NCI-H2171 treated with DMSO at 0.1 percent for 48 hours (cell line): Measurements from ENCODE around the gene CENPL.
"Not testable (repeated sequence)": the region's sequence is repeated elsewhere in the genome, so short reads cannot be mapped to it uniquely, and the experiment has no call there.

ENCODE experiments used
- DNase-seq: peaks from one replicate; lab custom pipeline; 2025; lab: John Stamatoyannopoulos, UW

Gene CENPL

GRCh38 chr1:173824315-173825081, at the start of gene CENPL, which contains the start of gene DARS2:
TSS of gene CENPL (minus strand) at chr1:173824883. CDS start at chr1:173811299, 13,584 bp downstream.
TSS of gene DARS2 (plus strand) at chr1:173824673. CDS start at chr1:173825230, 557 bp downstream.
- DNase-seq, result peak; percentile 98

- DNase-seq, result no peak
Observed at GRCh38 chr1:173871500-173871899, 46.8 kb upstream of the CENPL start.

- no peak for DNase-seq
Observed at GRCh38 chr1:173871091-173871490, 46.4 kb upstream of the CENPL start.

- DNase-seq, result no peak
Observed at GRCh38 chr1:173870252-173871075, 45.8 kb upstream of the CENPL start.

DNA sequence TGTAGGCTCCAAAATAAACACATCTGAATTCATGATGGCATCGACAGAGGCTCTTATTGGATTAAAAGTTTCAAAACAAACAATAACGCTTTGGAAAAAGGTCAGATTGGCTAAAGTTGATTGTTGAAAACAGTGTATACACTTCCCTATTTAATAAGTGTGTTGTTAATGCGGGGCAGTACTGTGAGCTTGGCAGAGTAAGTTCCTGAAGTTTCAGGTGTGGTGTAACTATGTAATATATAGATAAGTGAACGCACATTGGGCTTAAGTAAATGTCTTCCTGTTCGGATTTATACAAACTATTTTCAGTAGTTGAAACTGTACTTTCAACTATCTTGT, 44.3 kb upstream of the CENPL start:
- DNase-seq, result no peak

GRCh38 chr1:173868266-173869020, 43.8 kb upstream of the CENPL start, which contains the start of gene ZBTB37:
TSS of gene ZBTB37 (plus strand) at chr1:173868380. CDS start at chr1:173870226, 1,846 bp downstream.
- DNase-seq, result peak; percentile 95

DNA sequence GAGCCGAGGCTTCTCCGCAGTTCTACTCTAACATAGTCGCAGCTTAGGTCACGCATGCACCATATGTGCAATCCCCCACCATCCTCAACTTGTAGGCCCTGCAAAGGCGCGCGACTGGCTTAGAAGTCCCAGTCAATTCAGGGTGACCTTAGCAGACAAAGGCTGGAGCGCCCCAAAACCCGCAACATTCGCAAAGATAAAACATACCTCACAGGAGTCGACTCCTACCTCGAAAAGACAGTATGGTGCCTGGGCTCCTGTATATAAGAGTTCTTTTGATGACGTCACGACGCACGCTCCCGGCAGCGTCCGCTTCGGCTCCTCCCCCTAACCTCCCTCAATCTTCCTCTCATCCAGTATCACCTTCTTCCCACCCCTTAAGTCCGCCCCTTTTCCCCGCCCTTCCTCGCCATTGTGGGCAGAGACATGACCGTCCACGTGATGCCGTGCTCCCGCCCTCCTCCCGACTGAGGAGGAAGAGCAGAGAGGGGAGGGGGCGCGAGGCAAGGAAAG, 43.1 kb upstream of the CENPL start, which contains the start of gene GAS5:
TSS of gene GAS5 (minus strand) at position 237 of the 513 bp plus-strand sequence.
- DNase-seq, result peak; percentile 99

GRCh38 chr1:173867141-173867752, 42.6 kb upstream of the CENPL start:
- no peak for DNase-seq

- DNase-seq, result no peak
Observed at GRCh38 chr1:173866413-173867115, 41.9 kb upstream of the CENPL start.

GRCh38 chr1:173865468-173866164, 40.9 kb upstream of the CENPL start:
- DNase-seq, result no peak

DNA sequence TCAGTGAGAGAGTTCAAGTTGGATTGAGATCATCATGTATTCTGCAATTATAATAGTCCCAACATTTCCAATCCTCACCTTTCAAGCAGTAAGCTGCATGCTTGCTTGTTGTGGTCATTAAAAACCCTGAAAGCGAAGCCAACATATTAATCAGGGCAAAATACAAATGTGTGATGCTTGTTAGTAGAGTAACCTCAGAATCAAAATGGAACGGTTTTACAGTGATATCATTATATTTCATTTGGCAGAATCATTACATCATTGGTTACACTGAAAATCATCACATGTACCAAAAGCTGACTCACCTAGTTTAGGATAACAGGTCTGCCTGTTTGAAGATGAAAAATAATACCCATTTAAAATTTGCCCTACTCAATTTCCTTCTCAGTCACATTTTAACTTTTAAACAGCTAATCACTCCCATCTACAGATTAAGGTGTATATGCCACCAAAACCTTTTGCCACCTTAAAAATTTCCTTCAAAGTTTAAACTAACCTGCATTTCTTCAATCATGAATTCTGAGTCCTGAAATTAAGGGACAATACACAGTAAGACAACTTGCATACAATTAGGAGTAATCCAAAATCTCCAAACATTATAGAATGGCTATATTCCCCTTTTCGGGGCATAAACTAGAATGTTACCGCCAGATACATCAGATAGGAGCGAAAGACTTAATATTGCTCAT, 39.6 kb upstream of the CENPL start:
- DNase-seq, result no peak

DNA sequence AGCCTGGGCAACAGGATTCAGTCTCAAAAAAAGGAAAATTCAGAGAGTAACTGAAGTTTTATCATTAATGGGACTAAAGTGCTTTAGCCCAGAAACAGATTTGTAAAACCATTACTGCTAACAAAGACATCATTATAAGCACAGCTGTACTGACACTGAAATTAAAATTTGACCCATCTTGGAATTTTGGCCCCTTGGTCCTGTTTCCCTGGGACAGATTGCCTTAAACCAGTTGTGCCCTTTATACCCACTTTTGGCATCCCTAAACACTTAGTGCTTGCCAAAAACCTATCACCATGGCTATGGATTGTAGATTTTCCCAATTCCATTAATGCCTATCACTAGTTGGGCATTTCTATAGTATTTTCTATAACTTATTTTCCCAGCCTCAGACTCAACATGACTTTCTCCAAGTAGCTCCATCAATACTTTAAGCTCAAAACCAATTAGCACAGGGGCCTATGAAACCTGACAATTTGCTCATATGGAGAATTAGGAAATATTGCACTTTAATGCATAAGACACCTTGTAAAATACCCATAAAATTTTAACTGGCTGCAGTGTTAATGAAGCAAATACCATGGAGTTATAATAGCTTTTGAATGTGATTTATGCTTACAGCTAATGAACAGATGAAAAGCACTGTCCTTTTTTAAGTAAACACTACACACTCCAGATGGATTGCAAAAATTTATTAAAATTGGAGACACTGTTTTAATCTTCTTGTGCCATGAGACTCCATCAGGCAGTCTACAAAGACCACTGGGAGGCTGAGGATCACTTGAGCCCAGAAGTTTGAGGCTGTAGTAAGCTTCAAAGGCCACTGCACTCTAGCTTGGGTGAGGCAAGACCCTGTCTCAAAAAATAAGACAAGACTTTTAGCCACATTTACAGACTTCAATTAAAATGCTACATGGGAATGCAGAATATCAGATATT, 38.8 kb upstream of the CENPL start:
- no peak for DNase-seq

DNA sequence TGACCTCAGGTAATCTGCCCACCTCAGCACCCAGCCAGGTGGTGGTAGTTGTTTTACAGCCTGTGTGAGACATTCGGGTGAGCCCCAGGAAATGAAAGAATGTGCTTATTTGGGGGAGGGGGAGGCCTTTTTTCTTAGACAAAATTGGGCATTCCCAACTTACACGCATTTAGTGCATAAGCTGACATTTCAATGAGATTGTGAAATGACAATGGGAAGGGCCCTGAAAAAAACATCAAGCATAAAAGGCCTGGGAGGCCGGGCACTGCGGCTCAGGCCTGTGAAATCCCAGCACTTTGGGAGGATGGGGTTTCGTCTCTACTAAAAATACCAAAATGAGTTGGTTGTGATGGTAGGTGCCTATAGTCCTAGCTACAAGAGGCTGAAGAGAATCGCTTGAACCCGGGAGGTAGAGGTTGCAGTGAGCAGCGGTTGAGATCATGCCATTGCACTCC, 38.1 kb upstream of the CENPL start:
- DNase-seq, result no peak

GRCh38 chr1:173862146-173862768, 37.6 kb upstream of the CENPL start:
- DNase-seq, result peak; percentile 20

GRCh38 chr1:173861731-173862145, 37.1 kb upstream of the CENPL start:
- DNase-seq, result no peak

DNA sequence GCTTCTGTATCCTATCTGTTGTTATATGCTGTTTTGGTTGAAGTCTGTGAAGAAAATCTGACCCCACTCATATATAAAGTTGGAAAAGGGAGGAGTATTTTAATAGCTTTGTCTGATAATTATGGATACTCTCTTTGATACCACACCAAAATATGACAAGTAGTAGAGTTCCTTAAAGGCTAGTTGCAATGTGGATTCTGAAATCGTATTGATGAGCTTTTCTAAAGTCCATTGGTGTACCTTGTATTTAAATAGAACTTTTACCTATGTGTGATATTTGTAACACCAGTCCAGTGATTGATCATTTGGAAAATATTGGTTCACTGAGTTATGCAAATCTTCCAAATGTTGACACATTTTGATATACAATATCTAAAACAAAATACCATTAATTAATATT, 35.4 kb upstream of the CENPL start:
- DNase-seq, result no peak

- DNase-seq, result not testable (repeated sequence)
Observed at GRCh38 chr1:173859547-173859946, 34.9 kb upstream of the CENPL start.

DNA sequence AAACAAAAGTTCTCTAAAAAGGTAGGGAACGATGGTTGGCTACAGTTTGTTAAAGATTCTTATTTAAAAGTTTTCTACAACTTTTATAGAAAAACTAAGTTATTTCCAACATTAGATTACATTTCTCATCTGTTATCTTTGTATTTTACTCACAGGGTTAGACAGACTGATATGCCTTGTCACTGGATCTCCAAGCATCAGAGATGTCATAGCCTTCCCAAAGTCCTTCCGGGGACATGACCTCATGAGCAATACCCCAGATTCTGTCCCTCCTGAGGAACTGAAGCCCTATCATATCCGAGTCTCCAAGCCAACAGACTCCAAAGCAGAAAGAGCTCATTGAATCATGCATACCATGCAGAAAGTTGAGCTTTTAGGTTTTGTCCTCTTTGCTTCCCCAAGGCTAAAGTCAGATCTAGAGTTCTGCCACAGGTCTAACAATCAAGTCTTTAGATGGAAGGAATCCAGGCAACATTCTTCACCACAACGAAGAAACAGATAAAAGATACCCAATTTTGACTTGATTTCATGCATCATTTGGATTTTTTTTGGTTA, 32.8 kb upstream of the CENPL start:
- no peak for DNase-seq
